Keratinocyte (primary cell): Measurements from ENCODE around the gene CTIF. TPM values are rescaled to one million over a fixed set of nuclear protein-coding genes. Genes with fewer than 3 reads are reported as not detected.

Experiments used
- DNase-seq: peaks from one replicate; pipeline ENCODE4 v3.0.0-alpha.2; 2011; ENCODE audit warnings: low read depth, missing footprints, low spot score
- FAIRE-seq: peaks from 2 replicates; lab custom pipeline; 2011; peaks lifted over from hg19 to GRCh38; lab: Jason Lieb, UNC
- H2AFZ ChIP-seq: 2 replicates; pipeline ENCODE4 v1.6.0; 2012; ENCODE audit warnings: low read length, control low read depth, inconsistent platforms; ENCODE audit not compliant: control insufficient read depth
- H3K27ac ChIP-seq: 2 replicates; pipeline ENCODE4 v1.5.1; 2011; ENCODE audit warnings: low read length; ENCODE audit not compliant: control insufficient read depth, insufficient read depth
- H3K27me3 ChIP-seq: 3 replicates; pipeline ENCODE4 v1.6.0; 2011; ENCODE audit warnings: low read length; ENCODE audit not compliant: control insufficient read depth, insufficient read depth; ENCODE audit errors: extremely low read depth
- H3K36me3 ChIP-seq, 2 experiments: 2 replicates in 1 of 2; 3 replicates in 1 of 2; pipeline ENCODE4 v1.5.1; 2011; ENCODE audit warnings: low read length in 2 of 2, mild to moderate bottlenecking in 1 of 2; ENCODE audit not compliant: control insufficient read depth in 2 of 2, insufficient read depth in 2 of 2; ENCODE audit errors: extremely low read depth in 1 of 2
- H3K4me1 ChIP-seq: 3 replicates; pipeline ENCODE4 v1.5.1; 2011; ENCODE audit warnings: low read length; ENCODE audit not compliant: control insufficient read depth, insufficient read depth; ENCODE audit errors: extremely low read depth
- H3K4me2 ChIP-seq: 3 replicates; pipeline ENCODE4 v1.6.0; 2011; ENCODE audit warnings: low read depth, low read length; ENCODE audit not compliant: control insufficient read depth, insufficient read depth; ENCODE audit errors: extremely low read depth
- H3K4me3 ChIP-seq, 3 experiments: fragments of 200-600 bp in 1 of 3; sonication (generic) in 1 of 3; 2 replicates in 2 of 3; 3 replicates in 1 of 3; pipeline ENCODE4 v1.5.1; 2011 to 2016; ENCODE audit warnings: low read length in 3 of 3, mild to moderate bottlenecking in 3 of 3, control low read depth in 2 of 3, inconsistent platforms in 1 of 3, low read depth in 1 of 3, mixed read lengths in 1 of 3, mixed run types in 1 of 3, moderate library complexity in 1 of 3; ENCODE audit not compliant: control insufficient read depth in 2 of 3, insufficient read depth in 2 of 3; ENCODE audit errors: extremely low read depth in 1 of 3
- H3K79me2 ChIP-seq: 2 replicates; pipeline ENCODE4 v1.6.0; 2012; ENCODE audit warnings: low read length; ENCODE audit not compliant: control insufficient read depth, insufficient read depth
- H3K9ac ChIP-seq: 3 replicates; pipeline ENCODE4 v1.6.0; 2011; ENCODE audit warnings: low read length; ENCODE audit not compliant: control insufficient read depth, insufficient read depth; ENCODE audit errors: extremely low read depth
- H3K9me1 ChIP-seq: 3 replicates; pipeline ENCODE4 v1.6.0; 2011; ENCODE audit warnings: low read length; ENCODE audit not compliant: control insufficient read depth, insufficient read depth; ENCODE audit errors: extremely low read depth
- H3K9me3 ChIP-seq: 2 replicates; pipeline ENCODE4 v1.5.1; 2012; ENCODE audit warnings: low read depth, low read length; ENCODE audit not compliant: control insufficient read depth
- H4K20me1 ChIP-seq: 3 replicates; pipeline ENCODE4 v1.6.0; 2011; ENCODE audit warnings: low read length; ENCODE audit not compliant: control insufficient read depth, insufficient read depth; ENCODE audit errors: extremely low read depth
- CTCF ChIP-seq, 3 experiments: IDR thresholded peaks in 1 of 3; conservative IDR thresholded peaks in 1 of 3; optimal IDR thresholded peaks in 1 of 3; 2 replicates in 2 of 3; 3 replicates in 1 of 3; pipeline versions ENCODE3 to v1.5.1; 2011; ENCODE audit warnings: low read length in 3 of 3, mild to moderate bottlenecking in 3 of 3, moderate library complexity in 2 of 3, control low read depth in 1 of 3, inconsistent platforms in 1 of 3; ENCODE audit not compliant: insufficient read depth in 2 of 3; ENCODE audit errors: extremely low read depth in 1 of 3
- EZH2 ChIP-seq: IDR thresholded peaks from one replicate; pipeline ENCODE4 v1.6.1; 2012; ENCODE audit warnings: inconsistent platforms, mild to moderate bottlenecking, low read length, moderate library complexity
- dilution Hi-C: fragments of 300-500 bp; cut with MboI; formaldehyde crosslinking; loops from one replicate; pipeline ENCODE4 v1.7.0; 2020; ENCODE audit warnings: low sequenced_read_pairs; ENCODE audit not compliant: extremely low pct_ligation_motif_present
- polyA plus RNA-seq, 5 experiments: library from polyadenylated mRNA; depleted of rRNA in 3 of 5; stranded (reverse) in 3 of 5; stranded (forward) in 1 of 5; unstranded in 1 of 5; fragments of >200 nt; gene quantifications; 1 replicate in 1 of 5; 2 replicates in 3 of 5; 3 replicates in 1 of 5; pipeline versions ENCODE4 v1.2.1 to v1.2.3, GENCODE V29; 2011 to 2012; ENCODE audit warnings: missing spikeins in 2 of 5, low read depth in 1 of 5, low replicate concordance in 1 of 5

Gene CTIF
- polyA plus RNA-seq, 1 donor (not counting 4 experiments of a cell fraction or from before 2014, with no cell fraction given), result 15.0 TPM

- FAIRE-seq (no peak), DNase-seq (no peak)
- H3K4me2 ChIP-seq, result no peak overlapping the region
- H3K9me1 ChIP-seq, result no peaks in the 10 kb centered on the region
- H3K9me3 ChIP-seq, result no peaks in the 10 kb centered on the region
- H3K9ac ChIP-seq, result no peak overlapping the region
- H3K36me3 ChIP-seq, result peaks cover 0 to 10% of the 10 kb centered on the region in 2 experiments
- no peak overlapping the region for H3K4me3 ChIP-seq
- no peak overlapping the region for H3K27ac ChIP-seq
- no peaks in the 10 kb centered on the region for H4K20me1 ChIP-seq
- no peaks in the 10 kb centered on the region for H3K27me3 ChIP-seq
- TF ChIP-seq CTCF (optimal IDR thresholded peaks at IDR 0.05 in 1 of 3, IDR thresholded peaks at IDR 0.05 in 1 of 3, conservative IDR thresholded peaks at IDR 0.05 in 1 of 3; ENCODE audit: extremely low read depth in 1 of 3, insufficient read depth in 2 of 3, low read length in 3 of 3), result no peak
- no peak for TF ChIP-seq EZH2
- dilution Hi-C loops, result no loop called here
- H3K4me1 ChIP-seq, result no peaks in the 10 kb centered on the region
- H3K79me2 ChIP-seq, result no peaks in the 10 kb centered on the region
- H2AFZ ChIP-seq, result no peak overlapping the region
These were observed 139.6 kb downstream of the CTIF start for GRCh38 chr18:48678237-48679115.

- Histone ChIP-seq H3K79me2 (no peaks in the 10 kb centered on the region), H3K27me3 (no peaks in the 10 kb centered on the region), H3K9ac (no peak overlapping the region), H3K36me3 (peaks cover 0 to 10% of the 10 kb centered on the region in 2 experiments), H3K4me2 (no peak overlapping the region), H3K27ac (no peak overlapping the region), H3K9me3 (no peaks in the 10 kb centered on the region), H4K20me1 (no peaks in the 10 kb centered on the region), H2AFZ (no peak overlapping the region), H3K4me3 (no peak overlapping the region), H3K4me1 (no peaks in the 10 kb centered on the region), H3K9me1 (no peaks in the 10 kb centered on the region)
- dilution Hi-C loops, result no loop called here
- TF ChIP-seq EZH2, result no peak
- no peak for TF ChIP-seq CTCF (optimal IDR thresholded peaks at IDR 0.05 in 1 of 3, IDR thresholded peaks at IDR 0.05 in 1 of 3, conservative IDR thresholded peaks at IDR 0.05 in 1 of 3; ENCODE audit: extremely low read depth in 1 of 3, insufficient read depth in 2 of 3, low read length in 3 of 3)
- DNase-seq (no peak), FAIRE-seq (no peak)
These were observed 140.4 kb downstream of the CTIF start for GRCh38 chr18:48679236-48679635.
